Osteoblast (primary cell): Measurements from ENCODE around the gene CNOT1. TPM values are rescaled to one million over a fixed set of nuclear protein-coding genes. Genes with fewer than 3 reads are reported as not detected.

Source experiments
- DNase-seq: peaks from one replicate; pipeline ENCODE4 v3.0.0; 2011; ENCODE audit warnings: low spot score, mixed read lengths; ENCODE audit not compliant: insufficient read length; ENCODE audit errors: missing footprints
- H2AFZ ChIP-seq: 2 replicates; pipeline ENCODE4 v1.6.0; 2011; ENCODE audit warnings: mild to moderate bottlenecking, low read length
- H3K27ac ChIP-seq: 2 replicates; pipeline ENCODE4 v1.5.1; 2011; ENCODE audit warnings: mild to moderate bottlenecking, low read depth, low read length, moderate library complexity
- H3K27me3 ChIP-seq: 2 replicates; pipeline ENCODE4 v1.6.0; 2012; ENCODE audit warnings: mild to moderate bottlenecking, control low read depth, inconsistent platforms, low read length, moderate library complexity; ENCODE audit not compliant: insufficient read depth
- H3K36me3 ChIP-seq: 2 replicates; pipeline ENCODE4 v1.5.1; 2011; ENCODE audit warnings: mild to moderate bottlenecking, low read length, control low read depth, moderate library complexity; ENCODE audit not compliant: insufficient read depth
- H3K4me1 ChIP-seq: 2 replicates; pipeline ENCODE4 v1.5.1; 2011; ENCODE audit warnings: mild to moderate bottlenecking, low read length, control low read depth, moderate library complexity; ENCODE audit not compliant: insufficient read depth
- H3K4me2 ChIP-seq: 2 replicates; pipeline ENCODE4 v1.6.0; 2011; ENCODE audit warnings: mild to moderate bottlenecking, low read length; ENCODE audit not compliant: insufficient read depth
- H3K4me3 ChIP-seq: fragments of 200-600 bp; sonication (generic); 3 replicates; pipeline ENCODE4 v1.5.1; 2012; ENCODE audit warnings: mild to moderate bottlenecking, low read length, inconsistent platforms; ENCODE audit not compliant: insufficient read depth
- H3K79me2 ChIP-seq: 2 replicates; pipeline ENCODE4 v1.6.0; 2012; ENCODE audit warnings: mild to moderate bottlenecking, low read length, control low read depth, inconsistent platforms; ENCODE audit not compliant: insufficient read depth
- H3K9me3 ChIP-seq: 2 replicates; pipeline ENCODE4 v1.5.1; 2011; ENCODE audit warnings: low read depth, low read length, control low read depth
- H4K20me1 ChIP-seq: 2 replicates; pipeline ENCODE4 v1.6.0; 2012; ENCODE audit warnings: mild to moderate bottlenecking, low read length, control low read depth; ENCODE audit not compliant: insufficient read depth
- CTCF ChIP-seq: IDR thresholded peaks from 2 replicates; pipeline ENCODE4 v1.5.1; 2011; ENCODE audit warnings: mild to moderate bottlenecking, low read depth, low read length, moderate library complexity; ENCODE audit errors: extremely low read depth
- small RNA-seq: library from RNA; depleted of rRNA; stranded (forward); fragments of <200 nt; gene quantifications from one replicate; pipeline ENCODE3, GENCODE V24; 2012
- total RNA-seq: library from RNA; depleted of rRNA; stranded (reverse); fragments of >200 nt; gene quantifications from 2 replicates; pipeline ENCODE4 v1.2.3, GENCODE V29; 2012

CNOT1 gene
- total RNA-seq, 1 donor: 122 TPM

GRCh38 chr16:58471209-58471975 is 158.2 kb downstream of the CNOT1 start:
- no peak for TF ChIP-seq CTCF
- no peak overlapping the region for H3K4me3 ChIP-seq
- no peaks in the 10 kb centered on the region for H3K79me2 ChIP-seq
- no peak for DNase-seq
- no peak overlapping the region for H3K27ac ChIP-seq
- peaks cover 29% of the 10 kb centered on the region for H3K27me3 ChIP-seq
- H3K9me3 ChIP-seq: no peaks in the 10 kb centered on the region
- H3K36me3 ChIP-seq: no peaks in the 10 kb centered on the region
- no peak overlapping the region for H2AFZ ChIP-seq
- H3K4me2 ChIP-seq: no peak overlapping the region
- no peaks in the 10 kb centered on the region for H3K4me1 ChIP-seq
- no peaks in the 10 kb centered on the region for H4K20me1 ChIP-seq

Small RNA genes within 50 kb of the gene (small RNA-seq; reads per million reads assigned to genes)
- not detected for gene RNU6-103P
- gene SNORA46: 573 reads per million, percentile 99 among the genes with 10 or more reads in this experiment
- gene SNORA50A: not detected

Other genes starting within 250 kb of the CNOT1 start
- gene GINS3, start 237.4 kb downstream of the CNOT1 start, total RNA-seq: 1.1 and 1.8 TPM in 2 replicates
- 6.5 and 8.0 TPM in 2 replicates for gene NDRG4, start 129.7 kb downstream of the CNOT1 start, total RNA-seq
- 12.3 and 17.7 TPM in 2 replicates for gene SETD6, start 114.3 kb downstream of the CNOT1 start, total RNA-seq
- gene SLC38A7, start 54.9 kb upstream of the CNOT1 start, total RNA-seq: 65.1 and 68.4 TPM in 2 replicates
- gene GOT2, start 104.5 kb upstream of the CNOT1 start, total RNA-seq: 19.2 and 21.4 TPM in 2 replicates